Measurements from ENCODE around the gene ASF1A.
A peak's percentile ranks its signal among the peaks of the same experiment; 100 is the strongest.

The ASF1A gene

GRCh38 chr6:118930680-118931079, 36.7 kb downstream of the ASF1A start:
- Histone ChIP-seq H3K36me3 (ENCODE audit: low read depth) (peaks cover 59% of the 10 kb centered on the region), H3K27me3 (ENCODE audit: insufficient read depth, poor library complexity, severe bottlenecking) (no peaks in the 10 kb centered on the region), H3K4me3 (ENCODE audit: severe bottlenecking) (no peak overlapping the region), H3K27ac (ENCODE audit: poor library complexity, severe bottlenecking) (no peak overlapping the region), H3K4me1 (ENCODE audit: insufficient read depth, poor library complexity, severe bottlenecking) (no peaks in the 10 kb centered on the region), H3K9me3 (ENCODE audit: severe bottlenecking) (no peaks in the 10 kb centered on the region)
- DNase-seq (ENCODE audit: low spot score) (no peak), ATAC-seq (ENCODE audit: low read depth) (no peak)
- TF ChIP-seq CTCF (IDR thresholded peaks at IDR 0.05; ENCODE audit: poor library complexity, severe bottlenecking), result no peak

- no peaks in the 10 kb centered on the region for H3K4me1 ChIP-seq (ENCODE audit: insufficient read depth, poor library complexity, severe bottlenecking)
- no peaks in the 10 kb centered on the region for H3K27me3 ChIP-seq (ENCODE audit: insufficient read depth, poor library complexity, severe bottlenecking)
- H3K4me3 ChIP-seq (ENCODE audit: severe bottlenecking), result no peak overlapping the region
- ATAC-seq (ENCODE audit: low read depth) (no peak), DNase-seq (ENCODE audit: low spot score) (no peak)
- no peaks in the 10 kb centered on the region for H3K9me3 ChIP-seq (ENCODE audit: severe bottlenecking)
- H3K36me3 ChIP-seq (ENCODE audit: low read depth), result peaks cover 54% of the 10 kb centered on the region
- no peak for TF ChIP-seq CTCF (IDR thresholded peaks at IDR 0.05; ENCODE audit: poor library complexity, severe bottlenecking)
- H3K27ac ChIP-seq (ENCODE audit: poor library complexity, severe bottlenecking), result no peak overlapping the region
Measured at GRCh38 chr6:118931436-118931835, 37.5 kb downstream of the ASF1A start.

- Histone ChIP-seq H3K27me3 (ENCODE audit: insufficient read depth, poor library complexity, severe bottlenecking) (no peaks in the 10 kb centered on the region), H3K4me1 (ENCODE audit: insufficient read depth, poor library complexity, severe bottlenecking) (no peaks in the 10 kb centered on the region), H3K4me3 (ENCODE audit: severe bottlenecking) (no peak overlapping the region), H3K27ac (ENCODE audit: poor library complexity, severe bottlenecking) (no peak overlapping the region), H3K9me3 (ENCODE audit: severe bottlenecking) (no peaks in the 10 kb centered on the region), H3K36me3 (ENCODE audit: low read depth) (peaks cover 47% of the 10 kb centered on the region)
- TF ChIP-seq CTCF (IDR thresholded peaks at IDR 0.05; ENCODE audit: poor library complexity, severe bottlenecking), result no peak
- ATAC-seq (ENCODE audit: low read depth), result no peak
- no peak for DNase-seq (ENCODE audit: low spot score)
Measured at GRCh38 chr6:118932421-118932820, 38.5 kb downstream of the ASF1A start.

DNA sequence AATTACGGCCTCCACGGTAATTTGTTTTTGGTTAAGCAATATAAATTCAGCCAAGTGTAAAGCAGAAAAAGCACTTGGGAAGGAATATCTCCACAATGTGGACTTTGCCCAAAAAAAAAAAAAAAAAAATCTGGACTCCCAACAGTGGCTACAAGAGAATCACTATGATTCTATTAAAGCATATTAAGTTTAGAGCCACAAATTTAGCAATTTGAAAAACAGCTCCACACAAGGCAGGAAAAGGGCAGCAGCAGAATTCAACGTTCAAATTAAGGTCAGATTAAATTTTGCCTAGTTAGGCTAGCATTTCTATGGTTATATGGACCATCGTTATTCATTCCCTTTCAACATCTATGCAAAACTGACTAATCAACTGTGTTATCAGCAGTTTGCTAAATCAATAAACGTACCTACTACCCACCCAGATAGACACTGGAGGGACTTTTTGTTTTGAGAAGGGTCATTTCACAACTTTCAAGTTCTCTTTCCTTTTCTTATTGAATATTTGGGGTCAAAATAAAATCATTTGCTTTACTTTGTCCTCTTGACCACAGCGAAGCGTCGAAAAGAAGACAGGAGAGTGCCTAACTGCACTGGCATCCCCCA, 40.0 kb downstream of the ASF1A start:
- peak overlapping the region; percentile 59 for H3K4me3 ChIP-seq (ENCODE audit: severe bottlenecking)
- DNase-seq (ENCODE audit: low spot score) (no peak), ATAC-seq (ENCODE audit: low read depth) (no peak)
- H3K4me1 ChIP-seq (ENCODE audit: insufficient read depth, poor library complexity, severe bottlenecking), result no peaks in the 10 kb centered on the region
- H3K9me3 ChIP-seq (ENCODE audit: severe bottlenecking), result no peaks in the 10 kb centered on the region
- H3K27ac ChIP-seq (ENCODE audit: poor library complexity, severe bottlenecking), result peak overlapping the region; percentile 78
- peaks cover 36% of the 10 kb centered on the region for H3K36me3 ChIP-seq (ENCODE audit: low read depth)
- no peak for TF ChIP-seq CTCF (IDR thresholded peaks at IDR 0.05; ENCODE audit: poor library complexity, severe bottlenecking)
- H3K27me3 ChIP-seq (ENCODE audit: insufficient read depth, poor library complexity, severe bottlenecking), result no peaks in the 10 kb centered on the region

Measured in RWPE2 (cell line).